Stimulated activated CD4-positive, alpha-beta T cell treated with anti-CD3 and anti-CD28 coated beads, Interleukin-4, amount 100 ng/mL, for 4 hours (primary cell): Measurements from ENCODE around the gene SRSF7.
"Not testable (repeated sequence)": the region's sequence is repeated elsewhere in the genome, so short reads cannot be mapped to it uniquely, and the experiment has no call there.

Experiments used
- DNase-seq, 2 experiments: peaks; one replicate each; pipeline ENCODE4 v3.0.0-alpha.2; 2020

SRSF7 gene

DNA sequence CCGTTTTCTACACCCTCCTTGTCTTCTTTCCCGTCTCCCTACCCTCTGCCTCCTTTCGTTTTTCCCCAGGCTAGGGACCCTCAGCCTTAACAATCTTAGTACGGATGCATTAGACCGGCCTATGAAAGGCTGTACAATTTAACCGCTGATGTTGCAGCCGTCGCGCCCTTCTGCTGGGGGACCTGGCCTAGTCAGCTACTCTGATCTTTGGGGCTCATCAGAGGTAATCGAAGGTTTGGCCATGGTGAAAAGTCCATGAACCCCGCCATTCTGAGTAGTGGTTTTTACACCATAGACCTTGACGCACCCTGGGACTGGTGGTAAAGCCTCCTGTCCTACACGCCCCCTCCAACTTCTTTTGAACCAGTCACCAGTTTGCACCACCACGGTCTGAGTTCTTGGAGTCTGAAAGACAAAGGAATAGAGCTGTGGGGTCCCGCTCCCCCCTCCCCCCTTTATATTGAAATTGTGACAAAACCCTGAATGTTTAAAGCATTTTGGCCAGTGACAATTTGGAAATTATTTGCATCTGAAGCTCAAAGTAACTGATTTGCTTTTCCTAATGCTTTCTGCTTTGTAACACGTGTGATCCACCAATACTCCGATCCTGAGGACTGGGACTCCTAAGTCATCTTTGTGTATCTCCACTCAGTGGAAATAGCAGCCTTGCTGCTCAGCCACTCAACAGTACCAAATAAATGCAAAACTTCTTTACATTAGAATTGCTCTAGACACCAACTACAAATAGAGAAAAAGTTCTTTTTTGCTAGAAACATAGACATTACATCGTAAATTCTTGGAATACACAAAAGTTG, 642 bp upstream of the SRSF7 start:
- no peak for DNase-seq

GRCh38 chr2:38750011-38750890, 910 bp downstream of the SRSF7 start:
- DNase-seq, result peak; percentile 54 to 57

GRCh38 chr2:38748943-38749804, 2.0 kb downstream of the SRSF7 start:
- no peak for DNase-seq

- DNase-seq, result no peak
Measured at GRCh38 chr2:38748391-38748790, 2.8 kb downstream of the SRSF7 start.

GRCh38 chr2:38747819-38748218, 3.3 kb downstream of the SRSF7 start:
- no peak for DNase-seq

GRCh38 chr2:38747007-38747424, 4.1 kb downstream of the SRSF7 start:
- DNase-seq, result no peak

DNA sequence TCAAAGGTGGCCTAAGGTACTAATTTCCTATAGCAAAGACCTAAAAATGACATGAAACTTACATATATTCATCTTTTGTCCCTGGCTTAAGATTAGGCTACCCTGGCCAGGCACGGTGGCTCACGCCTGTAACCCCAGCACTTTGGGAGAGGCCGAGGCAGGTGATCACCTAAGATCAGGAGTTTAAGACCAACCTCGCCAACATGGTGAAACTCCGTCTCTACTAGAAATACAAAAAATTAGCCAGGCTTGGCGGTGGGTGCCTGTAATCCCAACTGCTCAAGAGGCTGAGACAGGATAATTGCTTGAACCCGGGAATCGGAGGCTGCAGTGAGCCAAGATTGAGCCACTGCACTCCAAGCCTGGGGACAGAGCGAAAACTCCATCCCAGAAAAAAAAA, 5.9 kb downstream of the SRSF7 start:
- DNase-seq, result no peak

- DNase-seq, result no peak
Measured at GRCh38 chr2:38744399-38744780, 6.8 kb downstream of the SRSF7 start.

- no peak for DNase-seq
Measured at GRCh38 chr2:38743672-38744398, 7.3 kb downstream of the SRSF7 start.

DNA sequence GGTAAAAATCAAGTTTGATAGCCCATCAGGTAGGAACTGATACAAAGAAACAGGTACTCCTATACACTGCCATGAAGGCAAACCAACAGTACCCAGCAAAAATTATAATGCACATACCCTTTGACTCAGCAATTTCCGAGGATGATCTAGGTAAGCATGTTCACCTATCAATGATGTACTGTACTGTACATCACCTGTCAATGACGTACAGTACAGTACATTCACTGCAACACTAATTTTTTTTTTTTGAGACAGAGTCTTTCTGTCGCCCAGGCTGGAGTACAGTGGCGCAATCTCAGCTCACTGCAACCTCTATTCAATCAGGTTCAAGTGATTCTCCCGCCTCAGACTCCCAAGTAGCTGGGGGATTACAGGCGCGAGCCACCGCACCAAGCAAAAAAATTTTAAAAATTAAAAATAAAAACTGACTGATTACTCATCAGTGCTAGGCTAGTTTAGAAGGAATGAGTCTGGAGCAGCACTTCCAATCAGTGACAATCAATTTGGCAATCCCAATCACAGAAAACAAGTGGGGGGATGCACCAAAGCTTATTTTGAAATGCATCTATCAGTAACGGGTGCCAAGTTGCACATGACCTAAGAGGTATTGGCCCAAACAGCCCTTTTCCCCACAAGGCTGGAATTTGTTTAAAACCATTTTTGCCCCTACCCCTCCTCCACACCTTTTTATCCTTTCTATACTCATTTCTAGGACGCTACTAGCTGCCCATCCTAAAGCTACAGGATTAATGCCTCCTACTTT, 8.2 kb downstream of the SRSF7 start:
- no peak for DNase-seq

GRCh38 chr2:38740851-38741731, 10.1 kb downstream of the SRSF7 start:
- DNase-seq, result no peak

DNA sequence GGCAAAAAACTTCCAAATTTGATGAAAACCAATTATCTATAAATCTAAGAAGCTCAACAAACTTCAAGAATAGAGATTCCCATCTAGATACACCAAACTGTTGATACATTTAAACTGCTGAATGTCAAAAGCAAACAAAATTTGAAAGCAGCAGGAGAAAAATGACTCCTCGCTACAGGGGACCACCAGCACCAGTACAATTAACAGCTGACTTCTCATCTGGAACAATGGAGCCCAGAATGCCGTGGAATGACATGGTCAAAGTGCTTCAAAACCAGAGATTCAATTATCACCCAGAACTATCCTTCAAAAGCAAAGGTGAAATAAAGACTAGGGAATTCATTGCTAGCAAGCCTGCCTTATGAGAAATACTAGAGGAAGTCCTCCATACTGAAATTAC, 11.6 kb downstream of the SRSF7 start:
- DNase-seq, result no peak

GRCh38 chr2:38737925-38738324, 13.2 kb downstream of the SRSF7 start:
- no peak for DNase-seq

DNA sequence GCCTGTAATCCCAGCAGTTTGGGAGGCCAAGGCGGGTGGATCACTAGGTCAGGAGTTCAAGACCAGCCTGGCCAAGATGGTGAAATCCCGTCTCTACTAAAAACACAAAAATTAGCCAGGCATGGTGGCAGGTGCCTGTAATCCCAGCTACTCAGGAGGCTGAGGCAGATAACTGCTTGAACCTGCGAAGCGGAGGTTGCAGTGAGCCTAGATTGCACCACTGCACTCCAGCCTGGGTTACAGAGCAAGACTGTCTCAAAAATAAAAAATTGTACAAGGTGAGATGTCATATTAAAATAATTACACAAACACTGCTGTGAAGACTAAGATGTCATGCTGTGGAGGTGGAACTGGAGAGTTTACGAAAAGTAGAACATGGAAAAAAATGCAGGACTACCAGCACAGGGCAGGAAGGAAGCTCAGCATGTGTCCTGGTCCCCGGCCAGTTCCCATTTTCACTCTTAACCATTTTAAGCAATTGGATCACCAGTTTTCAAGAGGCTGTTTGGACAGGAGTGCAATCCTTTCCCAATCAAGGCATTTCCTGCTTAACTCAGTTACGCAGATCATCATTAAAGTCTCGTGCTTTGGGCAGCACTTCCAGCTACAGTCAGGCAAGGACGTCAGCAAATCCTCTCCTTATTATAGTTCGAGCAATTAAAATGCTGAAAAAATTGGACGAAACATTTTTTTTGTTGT, 14.0 kb downstream of the SRSF7 start:
- not testable (repeated sequence) for DNase-seq

- no peak for DNase-seq
Measured at GRCh38 chr2:38735999-38736320, 15.2 kb downstream of the SRSF7 start.

DNA sequence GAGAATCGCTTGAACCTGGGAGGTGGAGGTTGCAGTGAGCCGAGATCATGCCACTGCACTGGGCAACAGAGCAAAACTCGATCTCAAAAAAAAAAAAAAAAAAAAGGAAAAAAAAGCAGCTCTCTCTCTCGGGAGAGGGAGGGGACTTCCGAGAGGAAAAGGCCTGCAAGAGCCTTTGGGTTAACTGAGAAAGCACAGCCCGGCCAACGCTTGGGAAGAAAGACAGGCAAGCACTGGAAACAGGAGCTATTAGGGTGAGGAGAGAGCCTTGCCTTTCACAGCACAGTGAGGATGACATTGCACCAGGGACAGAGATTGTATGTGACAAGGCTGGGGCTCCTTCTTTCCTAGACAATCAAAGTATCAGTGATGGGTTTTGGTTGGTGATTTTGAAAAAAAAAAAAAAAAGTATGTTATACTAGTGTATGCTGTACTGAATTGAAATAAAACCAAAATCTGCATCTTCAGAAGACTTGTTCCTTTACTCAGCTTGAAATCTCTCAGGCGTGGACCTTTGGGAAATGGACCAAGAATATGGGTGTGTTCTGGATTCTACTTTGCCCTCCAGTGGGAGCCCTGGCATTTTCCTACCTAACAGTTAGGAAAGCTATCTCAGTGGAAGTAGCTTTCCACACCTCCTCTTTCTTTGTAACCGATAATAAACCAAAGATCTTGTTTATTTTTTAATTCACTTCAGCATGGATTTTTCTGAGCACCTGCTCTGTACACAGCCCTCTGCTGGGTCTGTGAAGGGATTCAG, 16.7 kb downstream of the SRSF7 start:
- DNase-seq, result no peak

GRCh38 chr2:38733300-38733971, 17.7 kb downstream of the SRSF7 start:
- no peak for DNase-seq

- no peak for DNase-seq
Measured at GRCh38 chr2:38731684-38732221, 19.4 kb downstream of the SRSF7 start.
